Ovary (tissue), 9 donors: ENCODE measurements around the gene RNF123. TPM values are rescaled to one million over a fixed set of nuclear protein-coding genes. Genes with fewer than 3 reads are reported as not detected.

Experiments
- DNase-seq, 5 donors: peaks; one replicate each; pipeline ENCODE4 v3.0.0-alpha.2; 2019 to 2020
- H3K27ac ChIP-seq, 2 donors: fragments of 200-600 bp; one replicate each; pipeline versions ENCODE4 v1.5.1 to v1.8.0; 2019 to 2022
- H3K27me3 ChIP-seq: fragments of 200-600 bp; one replicate; pipeline ENCODE4 v1.8.0; 2022
- H3K36me3 ChIP-seq: fragments of 200-600 bp; sonication (generic); one replicate; pipeline ENCODE4 v1.5.1; 2019
- H3K4me1 ChIP-seq: one replicate; pipeline ENCODE4 v1.8.1; 2013; ENCODE audit warnings: mild to moderate bottlenecking, moderate library complexity; ENCODE audit not compliant: insufficient read depth
- H3K4me3 ChIP-seq: fragments of 200-600 bp; sonication (generic); one replicate; pipeline ENCODE4 v1.5.1; 2017
- H3K9me3 ChIP-seq, 2 donors: fragments of 200-600 bp in 1 of 2; sonication (generic) in 1 of 2; one replicate each; pipeline versions ENCODE4 v1.5.1 to v1.8.1; 2013 to 2019; ENCODE audit warnings: mild to moderate bottlenecking in 1 of 2, moderate library complexity in 1 of 2
- CTCF ChIP-seq, 3 donors: fragments of 450-650 bp in 2 of 3; fragments of 200-600 bp in 1 of 3; IDR thresholded peaks; one replicate each; pipeline versions ENCODE4 v1.5.1 to v1.8.0; 2016 to 2022; ENCODE audit warnings: antibody characterized with exemption in 3 of 3, mild to moderate bottlenecking in 1 of 3
- EP300 ChIP-seq: sonication (generic); formaldehyde crosslinking; IDR thresholded peaks from one replicate; pipeline ENCODE4 v1.6.1; 2017; ENCODE audit warnings: antibody characterized with exemption
- POLR2A ChIP-seq: fragments of 450-650 bp; IDR thresholded peaks from one replicate; pipeline ENCODE4 v1.6.1; 2017; ENCODE audit warnings: antibody characterized with exemption, mild to moderate bottlenecking, moderate library complexity
- WGBS, 3 donors: extraction: QIAGEN DNeasy Blood & Tissue Kit in 1 of 3; methylation state at CpG; one replicate each; pipeline versions ENCODE4 v1.1.5 to v1.1.7; 2013 to 2017; 5-methylcytosine and 5-hydroxymethylcytosine counted together
- intact Hi-C, 4 donors: fragments of 100-400 bp; cut with DNase I; formaldehyde crosslinking; loops; one replicate each; pipeline versions ENCODE4 v1.11.0 to v1.15.1; 2022 to 2023
- polyA plus RNA-seq, 2 donors: library from polyadenylated mRNA; stranded (reverse); fragments of 200-250 nt in 1 of 2; fragments of 350-450 nt in 1 of 2; fragmentation: Illumina TruSeq in 1 of 2; extraction: RNeasy Lipid Tissue Mini Kit (QIAGEN cat#74804) in 1 of 2; gene quantifications; one replicate each; pipeline ENCODE4 v1.2.3, GENCODE V29; 2013 to 2014
- total RNA-seq, 7 donors: library from RNA; depleted of rRNA in 2 of 7; stranded (reverse); fragments of >200 nt in 2 of 7; fragmentation: NEBNext Ultra II Directional in 3 of 7; extraction: Animal tissue kit (Norgen Biotek cat#: 25700) in 3 of 7; gene quantifications; one replicate each; pipeline versions ENCODE4 v1.1.0 to v1.2.4, GENCODE V29; 2016 to 2023
- donor health status: DM: no; HTN: no; CAD: no; lungs with moderate emphysema.
- donor health status: DM: no; HTN: no; CAD: no.
- donor health status: Bipolar disorder and iron deficiency.
- donor health status: DM: yes; HTN: yes; CAD: no.
- donor health status: DM: no; HTN: no; CAD: no.
- donor health status: DM: yes; HTN: yes; CAD: no.

RNF123 gene
- total and polyA plus RNA-seq, 9 donors, result 15.9 to 37.6 (median 24.0) TPM

DNA sequence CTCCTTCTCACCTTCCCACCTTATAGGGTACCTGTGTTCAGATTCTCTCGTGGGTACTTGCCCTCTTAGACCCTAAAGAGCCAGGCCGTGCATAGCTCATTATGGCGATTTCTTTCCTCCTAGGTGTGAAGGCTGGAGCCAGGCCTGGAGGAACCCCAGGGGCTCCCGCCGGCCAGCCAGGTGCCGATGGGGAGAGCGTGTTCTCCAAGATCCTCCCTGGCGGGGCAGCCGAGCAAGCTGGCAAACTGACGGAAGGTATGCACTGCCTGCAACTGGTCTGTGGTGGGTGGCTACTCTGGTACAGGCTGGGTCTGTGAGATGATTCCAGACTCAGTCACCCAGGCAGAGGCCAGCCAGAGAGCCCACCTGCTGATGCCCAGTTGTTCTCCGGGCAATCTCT, 25.1 kb upstream of the RNF123 start:
- TF ChIP-seq CTCF (IDR thresholded peaks at IDR 0.05) (no peak), POLR2A (no peak), EP300 (no peak)
- intact Hi-C loops, result no loop called here

GRCh38 chr3:49665822-49666519, 23.4 kb upstream of the RNF123 start:
- Histone ChIP-seq H3K36me3 (no peaks in the 10 kb centered on the region), H3K27me3 (no peaks in the 10 kb centered on the region), H3K4me3 (no peak overlapping the region), H3K27ac (no peak overlapping the region), H3K4me1 (no peaks in the 10 kb centered on the region), H3K9me3 (no peaks in the 10 kb centered on the region)
- 74 to 77% (median 77%) methylated on average over 6 of the region's 6 CpGs for WGBS, 3 donors
- intact Hi-C loops, result loop anchor here in 2 of 4 donors (5.0 kb wide), 2 partner anchors 109 to 119 kb away; no protein-coding TSS in a partner anchor
- no peak for DNase-seq
- TF ChIP-seq POLR2A, result no peak
- no peak for TF ChIP-seq EP300
- TF ChIP-seq CTCF (IDR thresholded peaks at IDR 0.05), result no peak

More for the DNA sequence above, 25.1 kb upstream of the RNF123 start:
- 84 to 91% (median 89%) methylated on average over 10 to 11 of the region's 11 CpGs for WGBS, 3 donors
- Histone ChIP-seq H3K4me3 (no peak overlapping the region), H3K27ac (no peak overlapping the region), H3K9me3 (no peaks in the 10 kb centered on the region), H3K4me1 (no peaks in the 10 kb centered on the region), H3K36me3 (no peaks in the 10 kb centered on the region), H3K27me3 (no peaks in the 10 kb centered on the region)
- DNase-seq, result no peak

DNA sequence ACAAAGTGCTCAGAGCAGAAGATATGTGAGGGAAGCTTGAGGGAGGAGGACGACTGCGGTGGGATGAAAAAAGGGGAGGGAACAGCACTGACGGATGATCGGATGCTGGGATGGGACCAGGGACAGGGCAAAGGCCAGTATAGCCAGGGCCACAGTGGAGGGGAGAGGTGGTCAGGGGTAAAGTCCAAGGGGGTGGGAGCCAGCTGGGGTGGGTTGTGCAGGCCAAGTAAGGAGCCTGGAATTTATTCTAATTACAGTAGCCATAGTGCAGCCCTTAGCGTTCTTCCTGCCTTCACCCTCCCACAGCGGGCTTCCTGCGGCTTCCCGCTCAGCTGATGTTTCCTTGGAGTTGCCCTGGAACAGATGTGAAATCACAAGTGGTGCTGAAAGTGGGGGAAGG, 22.8 kb upstream of the RNF123 start:
- H3K9me3 ChIP-seq, result no peaks in the 10 kb centered on the region
- no peaks in the 10 kb centered on the region for H3K27me3 ChIP-seq
- H3K36me3 ChIP-seq, result no peaks in the 10 kb centered on the region
- intact Hi-C loops, result loop anchor here in 2 of 4 donors (5.0 kb wide), 2 partner anchors 109 to 119 kb away; no protein-coding TSS in a partner anchor
- no peak overlapping the region for H3K4me3 ChIP-seq
- no peak for DNase-seq
- no peaks in the 10 kb centered on the region for H3K4me1 ChIP-seq
- TF ChIP-seq EP300 (no peak), POLR2A (no peak), CTCF (IDR thresholded peaks at IDR 0.05) (no peak)
- WGBS, 3 donors, result 10 to 11% (median 11%) methylated on average over 8 of the region's 8 CpGs
- H3K27ac ChIP-seq, result no peak overlapping the region

- WGBS, 3 donors, result 68 to 72% (median 70%) methylated on average over 25 of the region's 25 CpGs
- intact Hi-C loops, result loop anchor here in 2 of 4 donors (5.0 kb wide), 2 partner anchors 111 to 121 kb away; no protein-coding TSS in a partner anchor
- Histone ChIP-seq H3K27me3 (no peaks in the 10 kb centered on the region), H3K36me3 (no peaks in the 10 kb centered on the region), H3K9me3 (no peaks in the 10 kb centered on the region), H3K27ac (no peak overlapping the region), H3K4me3 (no peak overlapping the region), H3K4me1 (no peaks in the 10 kb centered on the region)
- no peak for TF ChIP-seq POLR2A
- TF ChIP-seq EP300, result no peak
- no peak for TF ChIP-seq CTCF (IDR thresholded peaks at IDR 0.05)
- DNase-seq, result no peak
Measured at GRCh38 chr3:49667701-49668413, 21.5 kb upstream of the RNF123 start.
